Measurements from ENCODE around the gene EBP. TPM values are rescaled to one million over a fixed set of nuclear protein-coding genes. Genes with fewer than 3 reads are reported as not detected.

EBP gene
- total and polyA plus RNA-seq, 2 donors (not counting 1 experiment from before 2014, with no cell fraction given) = 61.0 to 93.5 TPM

DNA sequence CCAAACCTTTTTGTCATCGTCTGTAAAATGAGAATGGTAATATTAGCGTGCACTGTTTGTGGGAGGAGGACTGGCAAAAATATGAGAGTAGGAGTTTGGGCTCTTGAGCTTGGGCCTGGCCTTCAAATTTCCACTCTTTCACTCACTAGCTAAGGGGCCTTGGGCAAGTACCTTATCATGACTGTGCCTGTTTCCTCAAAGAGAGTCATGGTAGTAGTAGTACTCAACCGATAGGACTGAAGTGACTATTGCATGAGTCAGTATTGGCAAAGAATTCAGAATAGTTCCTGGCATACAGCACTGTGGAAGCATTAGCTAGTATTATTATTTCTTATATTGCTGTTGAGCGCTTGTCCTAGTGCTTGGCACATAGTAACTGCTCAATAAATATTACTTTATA is 36.7 kb downstream of the EBP start:
- peak; percentile 70 to 87 for DNase-seq (ENCODE audit: low read depth in 2 of 2)
- no peak overlapping the region for H3K4me2 ChIP-seq (ENCODE audit: extremely low read depth, insufficient read depth, low read length)
- H3K36me3 ChIP-seq (ENCODE audit: control insufficient read depth, insufficient read depth, low read length) = peaks cover 3% of the 10 kb centered on the region
- H4K20me1 ChIP-seq (ENCODE audit: control insufficient read depth, extremely low read depth, insufficient read depth, low read length) = no peaks in the 10 kb centered on the region
- no peaks in the 10 kb centered on the region for H3K79me2 ChIP-seq (ENCODE audit: control insufficient read depth, insufficient read depth, low read length)
- no peak overlapping the region for H3K4me3 ChIP-seq (replicated peaks in 1 of 4; ENCODE audit: control extremely low read depth in 1 of 4, insufficient read depth in 1 of 4, low read depth in 3 of 4, low read length in 4 of 4)
- H3K27me3 ChIP-seq (ENCODE audit: control insufficient read depth, insufficient read depth, low read length) = no peaks in the 10 kb centered on the region
- no peak overlapping the region for H3K27ac ChIP-seq (ENCODE audit: insufficient read depth, low read length)
- no peak overlapping the region for H3K9ac ChIP-seq (ENCODE audit: insufficient read depth, low read length)
- TF ChIP-seq CTCF (conservative IDR thresholded peaks at IDR 0.05 in 1 of 2, IDR thresholded peaks at IDR 0.05 in 1 of 2; ENCODE audit: low read depth in 1 of 2, low read length in 2 of 2) (no peak), EZH2 (IDR thresholded peaks at IDR 0.05; ENCODE audit: low read length, missing control alignments) (no peak)
- no peaks in the 10 kb centered on the region for H3K9me3 ChIP-seq (ENCODE audit: control insufficient read depth, insufficient read depth, low read depth, low read length)
- H3K4me1 ChIP-seq (ENCODE audit: control insufficient read depth, extremely low read depth, insufficient read depth, low read length) = no peaks in the 10 kb centered on the region
- no peak overlapping the region for H2AFZ ChIP-seq (ENCODE audit: low read length)

DNA sequence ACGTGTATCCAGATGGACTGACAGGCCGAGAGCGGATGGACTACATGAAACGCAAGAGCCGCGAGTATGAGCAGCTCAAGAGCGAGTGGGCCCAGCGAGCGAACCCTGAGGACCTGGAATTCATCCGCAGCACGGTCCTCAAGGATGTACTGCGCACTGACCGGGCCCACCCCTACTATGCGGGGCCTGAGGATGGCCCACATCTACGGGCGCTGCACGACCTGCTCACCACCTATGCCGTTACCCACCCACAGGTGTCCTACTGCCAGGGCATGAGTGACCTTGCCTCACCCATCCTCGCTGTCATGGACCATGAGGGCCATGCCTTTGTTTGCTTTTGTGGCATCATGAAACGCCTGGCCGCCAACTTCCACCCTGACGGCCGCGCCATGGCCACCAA is 38.0 kb downstream of the EBP start:
- no peak overlapping the region for H2AFZ ChIP-seq (ENCODE audit: low read length)
- no peaks in the 10 kb centered on the region for H3K4me1 ChIP-seq (ENCODE audit: control insufficient read depth, extremely low read depth, insufficient read depth, low read length)
- TF ChIP-seq CTCF (conservative IDR thresholded peaks at IDR 0.05 in 1 of 2, IDR thresholded peaks at IDR 0.05 in 1 of 2; ENCODE audit: low read depth in 1 of 2, low read length in 2 of 2) (no peak), EZH2 (IDR thresholded peaks at IDR 0.05; ENCODE audit: low read length, missing control alignments) (no peak)
- H3K36me3 ChIP-seq (ENCODE audit: control insufficient read depth, insufficient read depth, low read length) = peaks cover 3% of the 10 kb centered on the region
- no peak for DNase-seq (ENCODE audit: low read depth in 2 of 2)
- no peak overlapping the region for H3K4me3 ChIP-seq (replicated peaks in 1 of 4; ENCODE audit: control extremely low read depth in 1 of 4, insufficient read depth in 1 of 4, low read depth in 3 of 4, low read length in 4 of 4)
- H3K4me2 ChIP-seq (ENCODE audit: extremely low read depth, insufficient read depth, low read length) = no peak overlapping the region
- no peaks in the 10 kb centered on the region for H3K27me3 ChIP-seq (ENCODE audit: control insufficient read depth, insufficient read depth, low read length)
- no peaks in the 10 kb centered on the region for H4K20me1 ChIP-seq (ENCODE audit: control insufficient read depth, extremely low read depth, insufficient read depth, low read length)
- H3K9ac ChIP-seq (ENCODE audit: insufficient read depth, low read length) = no peak overlapping the region
- H3K9me3 ChIP-seq (ENCODE audit: control insufficient read depth, insufficient read depth, low read depth, low read length) = no peaks in the 10 kb centered on the region
- H3K79me2 ChIP-seq (ENCODE audit: control insufficient read depth, insufficient read depth, low read length) = no peaks in the 10 kb centered on the region
- H3K27ac ChIP-seq (ENCODE audit: insufficient read depth, low read length) = no peak overlapping the region

DNA sequence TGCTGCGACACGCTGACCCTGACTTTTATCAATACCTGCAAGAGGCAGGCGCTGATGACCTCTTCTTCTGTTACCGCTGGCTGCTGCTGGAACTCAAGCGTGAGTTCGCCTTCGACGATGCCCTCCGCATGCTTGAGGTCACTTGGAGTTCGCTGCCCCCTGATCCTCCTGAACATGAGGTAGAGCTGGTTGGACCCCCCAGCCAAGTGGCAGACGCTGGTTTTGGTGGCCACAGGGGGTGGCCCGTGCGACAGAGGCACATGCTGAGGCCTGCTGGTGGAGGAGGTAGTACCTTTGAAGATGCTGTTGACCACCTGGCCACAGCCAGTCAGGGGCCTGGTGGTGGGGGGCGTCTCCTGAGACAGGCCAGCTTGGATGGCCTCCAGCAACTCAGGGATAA is 38.4 kb downstream of the EBP start:
- TF ChIP-seq CTCF (conservative IDR thresholded peaks at IDR 0.05 in 1 of 2, IDR thresholded peaks at IDR 0.05 in 1 of 2; ENCODE audit: low read depth in 1 of 2, low read length in 2 of 2) (no peak), EZH2 (IDR thresholded peaks at IDR 0.05; ENCODE audit: low read length, missing control alignments) (no peak)
- H3K4me1 ChIP-seq (ENCODE audit: control insufficient read depth, extremely low read depth, insufficient read depth, low read length) = no peaks in the 10 kb centered on the region

More for the DNA sequence above, 38.4 kb downstream of the EBP start:
- Histone ChIP-seq H3K27ac (ENCODE audit: insufficient read depth, low read length) (no peak overlapping the region), H3K79me2 (ENCODE audit: control insufficient read depth, insufficient read depth, low read length) (no peaks in the 10 kb centered on the region), H3K4me2 (ENCODE audit: extremely low read depth, insufficient read depth, low read length) (no peak overlapping the region), H3K36me3 (ENCODE audit: control insufficient read depth, insufficient read depth, low read length) (peaks cover 3% of the 10 kb centered on the region), H3K9me3 (ENCODE audit: control insufficient read depth, insufficient read depth, low read depth, low read length) (no peaks in the 10 kb centered on the region), H3K9ac (ENCODE audit: insufficient read depth, low read length) (no peak overlapping the region), H2AFZ (ENCODE audit: low read length) (no peak overlapping the region), H3K4me3 (replicated peaks in 1 of 4; ENCODE audit: control extremely low read depth in 1 of 4, insufficient read depth in 1 of 4, low read depth in 3 of 4, low read length in 4 of 4) (no peak overlapping the region), H3K27me3 (ENCODE audit: control insufficient read depth, insufficient read depth, low read length) (no peaks in the 10 kb centered on the region), H4K20me1 (ENCODE audit: control insufficient read depth, extremely low read depth, insufficient read depth, low read length) (no peaks in the 10 kb centered on the region)
- no peak for DNase-seq (ENCODE audit: low read depth in 2 of 2)

All from fibroblast of lung (primary cell).